ENCODE data around the gene PRKD2. TPM values are rescaled to one million over a fixed set of nuclear protein-coding genes. Genes with fewer than 3 reads are reported as not detected.

PRKD2 gene
- total RNA-seq, 1 donor from 2014 or later, result 191 TPM

DNA sequence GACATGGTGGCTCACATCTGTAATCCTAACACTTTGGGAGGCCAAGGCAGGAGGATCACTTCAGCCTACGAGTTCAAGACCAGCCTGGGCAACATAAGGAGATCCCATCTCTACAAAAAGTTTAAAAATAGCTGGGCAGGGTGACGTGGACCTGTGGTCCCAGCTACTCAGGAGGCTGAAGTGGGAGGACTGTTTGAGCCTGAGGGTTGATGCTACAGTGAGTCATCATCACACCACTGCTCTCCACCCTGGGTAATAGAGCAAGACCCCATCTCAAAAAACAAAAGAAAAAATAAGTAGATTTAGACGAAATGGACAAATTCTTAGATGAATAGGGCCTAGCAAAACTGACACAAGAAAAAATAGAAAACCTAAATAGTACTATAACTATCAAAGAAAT is 70.5 kb downstream of the PRKD2 start:
- ChIA-PET CTCF (interaction anchor here (1.4 kb wide), 1 partner anchor 16 kb away, joined by 4 read pairs; no protein-coding TSS in a partner anchor), POLR2A (no interaction called here)
- peaks cover 6% of the 10 kb centered on the region for H3K4me1 Mint-ChIP-seq
- no peak overlapping the region for H3K4me3 Mint-ChIP-seq
- peaks cover 10% of the 10 kb centered on the region for H3K9me3 Mint-ChIP-seq
- no peaks in the 10 kb centered on the region for H3K36me3 Mint-ChIP-seq (ENCODE audit: low read depth)
- no peak for DNase-seq
- H3K27ac Mint-ChIP-seq, result no peak overlapping the region
- no peak for ATAC-seq (ENCODE audit: low read depth)
- TF ChIP-seq, protein P1, sequence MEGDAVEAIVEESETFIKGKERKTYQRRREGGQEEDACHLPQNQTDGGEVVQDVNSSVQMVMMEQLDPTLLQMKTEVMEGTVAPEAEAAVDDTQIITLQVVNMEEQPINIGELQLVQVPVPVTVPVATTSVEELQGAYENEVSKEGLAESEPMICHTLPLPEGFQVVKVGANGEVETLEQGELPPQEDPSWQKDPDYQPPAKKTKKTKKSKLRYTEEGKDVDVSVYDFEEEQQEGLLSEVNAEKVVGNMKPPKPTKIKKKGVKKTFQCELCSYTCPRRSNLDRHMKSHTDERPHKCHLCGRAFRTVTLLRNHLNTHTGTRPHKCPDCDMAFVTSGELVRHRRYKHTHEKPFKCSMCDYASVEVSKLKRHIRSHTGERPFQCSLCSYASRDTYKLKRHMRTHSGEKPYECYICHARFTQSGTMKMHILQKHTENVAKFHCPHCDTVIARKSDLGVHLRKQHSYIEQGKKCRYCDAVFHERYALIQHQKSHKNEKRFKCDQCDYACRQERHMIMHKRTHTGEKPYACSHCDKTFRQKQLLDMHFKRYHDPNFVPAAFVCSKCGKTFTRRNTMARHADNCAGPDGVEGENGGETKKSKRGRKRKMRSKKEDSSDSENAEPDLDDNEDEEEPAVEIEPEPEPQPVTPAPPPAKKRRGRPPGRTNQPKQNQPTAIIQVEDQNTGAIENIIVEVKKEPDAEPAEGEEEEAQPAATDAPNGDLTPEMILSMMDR (IDR thresholded peaks at IDR 0.05), result no peak
- H3K27me3 Mint-ChIP-seq, result peaks cover 33% of the 10 kb centered on the region
- intact Hi-C loops (cut with micrococcal nuclease), result no loop called here

DNA sequence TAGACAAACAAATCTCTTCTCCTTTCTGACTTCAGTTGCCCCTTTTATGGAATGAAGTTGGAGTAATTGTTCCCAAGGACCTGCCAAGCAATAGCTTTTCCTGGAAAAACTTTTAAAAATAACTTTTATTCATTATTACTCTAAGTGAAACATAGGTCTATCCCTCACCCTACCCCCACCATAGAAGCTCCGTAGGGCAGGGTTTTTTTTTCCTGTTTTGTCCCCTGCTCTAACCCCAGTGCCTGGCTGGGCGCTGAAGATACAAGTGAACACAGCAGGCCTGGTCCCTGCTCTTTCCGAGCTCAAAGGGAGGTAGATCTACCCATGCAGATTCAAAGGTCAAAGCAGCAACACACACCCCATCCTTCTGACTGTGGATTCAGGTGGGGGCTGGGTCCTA is 72.2 kb downstream of the PRKD2 start:
- TF ChIP-seq, protein P1 (IDR thresholded peaks at IDR 0.05), result no peak

DNA sequence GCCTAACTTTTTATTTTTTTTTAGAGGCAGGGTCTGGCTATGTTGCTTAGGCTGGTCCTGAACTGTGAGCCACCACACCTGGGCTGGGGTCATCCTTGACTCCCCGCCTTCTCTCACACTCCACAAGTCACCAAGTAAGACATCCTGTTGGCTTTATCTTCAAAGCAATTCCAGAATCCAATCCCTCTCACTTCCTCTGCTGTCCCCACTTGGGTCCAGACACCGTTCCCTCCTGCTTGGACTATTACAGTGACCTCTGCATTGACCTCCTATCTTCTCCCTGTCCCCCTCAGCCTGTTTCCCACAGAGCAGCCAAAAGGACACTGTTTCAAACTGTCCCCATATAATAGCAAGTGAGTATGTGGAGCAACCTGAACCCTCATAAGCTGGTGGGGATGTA is 76.3 kb downstream of the PRKD2 start:
- peak overlapping the region; percentile 4 for H3K4me3 Mint-ChIP-seq
- H3K36me3 Mint-ChIP-seq (ENCODE audit: low read depth), result no peaks in the 10 kb centered on the region
- ChIA-PET CTCF (no interaction called here), POLR2A (no interaction called here)
- peaks cover 11% of the 10 kb centered on the region for H3K4me1 Mint-ChIP-seq
- TF ChIP-seq, protein P1 (IDR thresholded peaks at IDR 0.05), result no peak
- ATAC-seq (ENCODE audit: low read depth) (no peak), DNase-seq (no peak)
- peaks cover 10% of the 10 kb centered on the region for H3K27me3 Mint-ChIP-seq
- intact Hi-C loops (cut with micrococcal nuclease), result no loop called here
- H3K9me3 Mint-ChIP-seq, result peaks cover under 1% of the 10 kb centered on the region
- no peak overlapping the region for H3K27ac Mint-ChIP-seq

More for the DNA sequence above, 72.2 kb downstream of the PRKD2 start:
- ATAC-seq (ENCODE audit: low read depth) (no peak), DNase-seq (no peak)
- H3K9me3 Mint-ChIP-seq, result peaks cover 10% of the 10 kb centered on the region
- H3K27me3 Mint-ChIP-seq, result peaks cover 29% of the 10 kb centered on the region
- H3K36me3 Mint-ChIP-seq (ENCODE audit: low read depth), result no peaks in the 10 kb centered on the region
- intact Hi-C loops (cut with micrococcal nuclease), result no loop called here
- no peak overlapping the region for H3K4me3 Mint-ChIP-seq
- ChIA-PET POLR2A (interaction anchor here (0.6 kb wide), 1 partner anchor 304 kb away, joined by 5 read pairs; no protein-coding TSS in a partner anchor), CTCF (interaction anchor here (1.3 kb wide), 1 partner anchor 30 kb away, joined by 4 read pairs; no protein-coding TSS in a partner anchor)
- H3K4me1 Mint-ChIP-seq, result peaks cover 13% of the 10 kb centered on the region
- H3K27ac Mint-ChIP-seq, result no peak overlapping the region

DNA sequence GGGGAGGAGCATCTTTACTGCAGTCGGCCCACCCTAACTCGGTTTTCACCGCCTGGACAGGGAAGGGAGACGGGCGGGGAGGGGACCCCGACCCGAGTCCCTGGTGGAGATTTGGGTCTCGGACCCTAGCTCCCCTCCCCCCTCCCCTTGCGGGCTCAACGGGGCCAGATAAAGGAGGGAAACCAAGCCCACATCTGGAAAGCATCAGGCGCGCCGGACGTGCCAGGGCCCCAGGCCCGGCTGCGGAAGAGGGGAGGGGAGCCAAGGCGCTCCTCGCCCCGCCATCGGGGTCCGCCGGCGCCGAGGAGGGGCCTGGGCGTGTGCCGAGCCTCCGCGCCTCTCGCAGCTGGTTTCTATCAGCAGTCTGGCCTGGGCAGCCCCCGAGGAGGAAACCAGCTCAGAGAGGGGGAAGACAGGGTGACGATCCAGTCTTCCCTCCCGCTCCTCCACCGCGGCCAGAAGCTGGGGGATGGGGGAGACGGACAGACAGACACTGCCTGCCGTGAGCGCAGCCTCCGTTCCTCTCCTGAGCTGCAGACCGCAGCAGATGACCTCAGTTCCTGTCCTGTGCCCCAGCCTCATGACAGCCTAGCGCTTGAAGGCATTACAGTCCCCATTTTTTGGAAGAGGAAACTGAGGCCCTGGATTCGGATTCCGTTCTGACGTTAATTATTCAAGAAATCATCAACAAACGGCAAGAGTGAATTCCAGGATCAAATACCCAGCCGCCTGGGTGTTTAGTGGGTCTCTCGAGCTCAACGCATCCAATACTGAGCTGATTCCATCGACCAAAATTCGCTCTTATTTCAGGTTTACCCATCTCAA is 77.3 kb downstream of the PRKD2 start:
- ChIA-PET POLR2A (interaction anchor here (0.6 kb wide), 1 partner anchor 50 kb away, joined by 6 read pairs; no protein-coding TSS in a partner anchor), CTCF (interaction anchor here (0.7 kb wide), 1 partner anchor 20 kb away, joined by 3 read pairs; no protein-coding TSS in a partner anchor)
- Mint-ChIP-seq H3K9me3 (no peaks in the 10 kb centered on the region), H3K27ac (no peak overlapping the region), H3K27me3 (peaks cover 8% of the 10 kb centered on the region), H3K4me1 (peaks cover 18% of the 10 kb centered on the region), H3K4me3 (no peak overlapping the region), H3K36me3 (ENCODE audit: low read depth) (no peaks in the 10 kb centered on the region)
- no peak for ATAC-seq (ENCODE audit: low read depth)
- TF ChIP-seq, protein P1 (IDR thresholded peaks at IDR 0.05), result no peak
- no peak for DNase-seq
- intact Hi-C loops (cut with micrococcal nuclease), result no loop called here

- H3K27me3 Mint-ChIP-seq, result peaks cover 6% of the 10 kb centered on the region
- CTCF ChIA-PET, result interaction anchor here (0.6 to 2.5 kb wide), 5 partner anchors 20 to 106 kb away, joined by 3 to 16 read pairs (median 7); partner anchors contain the start of gene DACT3
- TF ChIP-seq, protein P1 (IDR thresholded peaks at IDR 0.05), result no peak
- no peak overlapping the region for H3K27ac Mint-ChIP-seq
- peaks cover 34% of the 10 kb centered on the region for H3K4me1 Mint-ChIP-seq
- no peak for DNase-seq
- no peaks in the 10 kb centered on the region for H3K9me3 Mint-ChIP-seq
- ATAC-seq (ENCODE audit: low read depth), result no peak
- POLR2A ChIA-PET, result interaction anchor here (0.7 to 4.3 kb wide), 4 partner anchors 19 to 43 kb away, joined by 5 to 23 read pairs (median 14); partner anchors contain the start of genes CALM3 and DACT3
- intact Hi-C loops (cut with micrococcal nuclease), result no loop called here
- no peak overlapping the region for H3K4me3 Mint-ChIP-seq
- peaks cover 2% of the 10 kb centered on the region for H3K36me3 Mint-ChIP-seq (ENCODE audit: low read depth)
These were observed 79.7 kb downstream of the PRKD2 start for GRCh38 chr19:46637224-46637623.

All from activated B cell treated with CpG ODN at 0.5 μM for 24 hours (primary cell).